Ishikawa (cell line): ENCODE results near the gene NKAIN2.

ENCODE experiments used
- CEBPB ChIP-seq: IDR thresholded peaks from 2 replicates; pipeline ENCODE4 v1.6.1; 2012
- CREB1 ChIP-seq: IDR thresholded peaks from 2 replicates; pipeline ENCODE4 v1.6.1; 2012; ENCODE audit warnings: low read depth
- EGR1 ChIP-seq: IDR thresholded peaks from 2 replicates; pipeline ENCODE4 v1.6.1; 2012
- EP300 ChIP-seq: IDR thresholded peaks from 2 replicates; pipeline ENCODE4 v1.6.1; 2012; ENCODE audit warnings: borderline replicate concordance
- FOXM1 ChIP-seq: IDR thresholded peaks from 2 replicates; pipeline ENCODE4 v1.6.1; 2012; ENCODE audit warnings: low read depth, borderline replicate concordance
- MAX ChIP-seq: IDR thresholded peaks from 2 replicates; pipeline ENCODE4 v1.6.1; 2012
- NFIC ChIP-seq: IDR thresholded peaks from 2 replicates; pipeline ENCODE4 v1.6.1; 2012
- RAD21 ChIP-seq: IDR thresholded peaks from 2 replicates; pipeline ENCODE4 v1.6.1; 2012; ENCODE audit warnings: low read depth
- REST ChIP-seq: IDR thresholded peaks from 2 replicates; pipeline ENCODE4 v1.6.1; 2012; ENCODE audit warnings: low read depth, mild to moderate bottlenecking
- TAF1 ChIP-seq: IDR thresholded peaks from 2 replicates; pipeline ENCODE4 v1.6.1; 2012; ENCODE audit warnings: low read depth, mild to moderate bottlenecking
- TCF12 ChIP-seq: IDR thresholded peaks from 2 replicates; pipeline ENCODE4 v1.6.1; 2012; ENCODE audit warnings: low read depth
- TEAD4 ChIP-seq: IDR thresholded peaks from 2 replicates; pipeline ENCODE4 v1.6.1; 2012
- USF1 ChIP-seq: IDR thresholded peaks from 2 replicates; pipeline ENCODE4 v1.6.1; 2012
- YY1 ChIP-seq: IDR thresholded peaks from 2 replicates; pipeline ENCODE4 v1.6.1; 2012; ENCODE audit warnings: low read depth
- ZBTB7A ChIP-seq: IDR thresholded peaks from 2 replicates; pipeline ENCODE4 v1.6.1; 2012; ENCODE audit warnings: low read depth

The NKAIN2 gene

GRCh38 chr6:124066946-124067552 lies 263.4 kb downstream of the NKAIN2 start:
- TF ChIP-seq ZBTB7A (no peak), YY1 (no peak), FOXM1 (no peak), NFIC (no peak), CREB1 (no peak), EP300 (no peak), TCF12 (no peak), MAX (no peak), REST (no peak), CEBPB (no peak), EGR1 (no peak), RAD21 (no peak), TEAD4 (no peak), TAF1 (no peak), USF1 (no peak)

GRCh38 chr6:124069230-124069950 lies 265.7 kb downstream of the NKAIN2 start:
- TF ChIP-seq CREB1 (no peak), EGR1 (no peak), TEAD4 (no peak), CEBPB (no peak), EP300 (no peak)

GRCh38 chr6:124073021-124073420 lies 269.4 kb downstream of the NKAIN2 start:
- TF ChIP-seq USF1 (no peak), TCF12 (no peak), RAD21 (no peak), FOXM1 (no peak)

GRCh38 chr6:124073820-124074587 lies 270.3 kb downstream of the NKAIN2 start:
- TF ChIP-seq FOXM1 (no peak), TEAD4 (no peak), REST (no peak), EP300 (no peak), ZBTB7A (no peak)

- TF ChIP-seq CEBPB (no peak), TCF12 (no peak), TAF1 (no peak), ZBTB7A (no peak), FOXM1 (no peak), MAX (no peak), CREB1 (no peak), REST (no peak), EGR1 (no peak), NFIC (no peak), EP300 (no peak), TEAD4 (no peak), RAD21 (no peak), YY1 (no peak)
Measured at GRCh38 chr6:124074606-124075005, 270.9 kb downstream of the NKAIN2 start.
